SU-DHL-6 (cell line): Measurements from ENCODE around the gene APOD.

ENCODE experiments used
- H2AFZ ChIP-seq: fragments of 200-600 bp; sonication (generic); 2 replicates; pipeline ENCODE4 v1.6.1; 2014; ENCODE audit warnings: low read depth, mild to moderate bottlenecking, moderate library complexity, mixed read lengths, antibody characterized with exemption, low read length; ENCODE audit not compliant: severe bottlenecking
- H3F3A ChIP-seq: fragments of 200-600 bp; shearing (Covaris generic); 2 replicates; pipeline ENCODE4 v1.6.0; 2016; ENCODE audit warnings: antibody characterized with exemption, mild to moderate bottlenecking; ENCODE audit not compliant: insufficient read depth
- H3K27ac ChIP-seq: fragments of 200-600 bp; sonication (generic); 2 replicates; pipeline ENCODE4 v1.5.1; 2016; ENCODE audit warnings: low read depth, mild to moderate bottlenecking, low read length, moderate library complexity, mixed read lengths
- H3K27me3 ChIP-seq: fragments of 200-600 bp; sonication (generic), shearing (Covaris generic); 2 replicates; pipeline ENCODE4 v1.6.0; 2014; ENCODE audit warnings: mild to moderate bottlenecking, low read length
- H3K36me3 ChIP-seq: fragments of 200-600 bp; sonication (generic); 2 replicates; pipeline ENCODE4 v1.6.1; 2014; ENCODE audit warnings: mild to moderate bottlenecking, low read length, mixed read lengths
- H3K4me2 ChIP-seq: fragments of 300-600, 200-600 bp; shearing (Covaris generic), sonication (generic); 2 replicates; pipeline ENCODE4 v1.6.0; 2014; ENCODE audit warnings: low read length, low read depth, mild to moderate bottlenecking; ENCODE audit not compliant: poor library complexity, severe bottlenecking
- H3K4me3 ChIP-seq: fragments of 200-600 bp; sonication (generic); 2 replicates; pipeline ENCODE4 v1.5.1; 2014; ENCODE audit warnings: antibody characterized with exemption, low read length, mild to moderate bottlenecking, mixed read lengths; ENCODE audit not compliant: insufficient read depth, poor library complexity, severe bottlenecking
- H3K79me2 ChIP-seq: fragments of 200-600 bp; sonication (generic); 2 replicates; pipeline ENCODE4 v1.6.1; 2014; ENCODE audit warnings: mild to moderate bottlenecking, low read length, moderate library complexity; ENCODE audit not compliant: insufficient read depth
- H3K9ac ChIP-seq: fragments of 200-600 bp; sonication (generic); 2 replicates; pipeline ENCODE4 v1.7.0; 2014; ENCODE audit warnings: mild to moderate bottlenecking, low read length
- H3K9me2 ChIP-seq: fragments of 200-600 bp; sonication (generic); replicated peaks from 2 replicates; pipeline ENCODE4 v1.6.1; 2014; ENCODE audit warnings: low read length; ENCODE audit not compliant: insufficient read depth
- H3K9me3 ChIP-seq: fragments of 200-600 bp; sonication (generic); 2 replicates; pipeline ENCODE4 v1.6.1; 2014; ENCODE audit warnings: low read length, mixed read lengths; ENCODE audit not compliant: insufficient read depth
- H4K20me1 ChIP-seq: fragments of 200-600 bp; sonication (generic); 2 replicates; pipeline ENCODE4 v1.6.1; 2014; ENCODE audit warnings: low read depth, mild to moderate bottlenecking, antibody characterized with exemption, low read length, moderate library complexity, mixed read lengths
- EZH2phosphoT487 ChIP-seq: fragments of 200-600 bp; sonication (generic), shearing (Covaris generic); conservative IDR thresholded peaks from 2 replicates; pipeline ENCODE4 v1.6.1; 2018; ENCODE audit warnings: mild to moderate bottlenecking, antibody characterized with exemption, low read length, moderate library complexity, mixed read lengths
- TF ChIP-seq, protein P1 (sequence below): fragments of 200-600 bp; sonication (generic); IDR thresholded peaks from one replicate; pipeline ENCODE4 v1.5.1; 2017; ENCODE audit warnings: antibody characterized with exemption, mild to moderate bottlenecking, low read length, moderate library complexity; ENCODE audit not compliant: insufficient read depth, poor library complexity, severe bottlenecking

The APOD gene

DNA sequence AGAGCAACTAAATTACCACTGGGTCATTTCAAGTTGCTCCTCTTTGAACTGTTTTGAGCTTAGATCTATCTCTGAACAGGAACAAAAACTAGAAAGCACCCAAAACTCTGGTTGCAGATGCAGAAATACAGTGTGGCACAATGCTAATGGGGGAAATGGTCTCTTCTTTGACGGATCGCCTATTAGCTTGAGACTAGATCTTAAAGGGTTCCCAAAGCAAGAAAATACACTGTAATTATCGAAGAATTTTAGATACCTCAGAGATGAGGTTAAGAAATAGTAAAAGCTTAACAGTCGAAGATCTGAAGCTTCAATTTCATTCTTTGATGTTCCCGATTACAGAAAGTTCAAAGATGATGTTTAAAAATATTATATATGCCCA is 41.4 kb downstream of the APOD start:
- Histone ChIP-seq H3K4me3 (peak overlapping the region; percentile 86), H4K20me1 (peaks cover 12% of the 10 kb centered on the region; the same call in 1 of the 2 replicates), H3F3A (peaks cover 18% of the 10 kb centered on the region), H2AFZ (peak overlapping the region; percentile 89), H3K36me3 (peaks cover 4% of the 10 kb centered on the region; the same call in 1 of the 2 replicates), H3K79me2 (peaks cover 57% of the 10 kb centered on the region), H3K9me3 (no peaks in the 10 kb centered on the region), H3K27me3 (no peaks in the 10 kb centered on the region), H3K9me2 (no peaks in the 10 kb centered on the region), H3K9ac (peak overlapping the region; percentile 78), H3K27ac (peak overlapping the region; percentile 59), H3K4me2 (peak overlapping the region; percentile 91)
- TF ChIP-seq, protein P1, sequence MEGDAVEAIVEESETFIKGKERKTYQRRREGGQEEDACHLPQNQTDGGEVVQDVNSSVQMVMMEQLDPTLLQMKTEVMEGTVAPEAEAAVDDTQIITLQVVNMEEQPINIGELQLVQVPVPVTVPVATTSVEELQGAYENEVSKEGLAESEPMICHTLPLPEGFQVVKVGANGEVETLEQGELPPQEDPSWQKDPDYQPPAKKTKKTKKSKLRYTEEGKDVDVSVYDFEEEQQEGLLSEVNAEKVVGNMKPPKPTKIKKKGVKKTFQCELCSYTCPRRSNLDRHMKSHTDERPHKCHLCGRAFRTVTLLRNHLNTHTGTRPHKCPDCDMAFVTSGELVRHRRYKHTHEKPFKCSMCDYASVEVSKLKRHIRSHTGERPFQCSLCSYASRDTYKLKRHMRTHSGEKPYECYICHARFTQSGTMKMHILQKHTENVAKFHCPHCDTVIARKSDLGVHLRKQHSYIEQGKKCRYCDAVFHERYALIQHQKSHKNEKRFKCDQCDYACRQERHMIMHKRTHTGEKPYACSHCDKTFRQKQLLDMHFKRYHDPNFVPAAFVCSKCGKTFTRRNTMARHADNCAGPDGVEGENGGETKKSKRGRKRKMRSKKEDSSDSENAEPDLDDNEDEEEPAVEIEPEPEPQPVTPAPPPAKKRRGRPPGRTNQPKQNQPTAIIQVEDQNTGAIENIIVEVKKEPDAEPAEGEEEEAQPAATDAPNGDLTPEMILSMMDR: no peak
- TF ChIP-seq EZH2phosphoT487: no peak

- Histone ChIP-seq H3K27me3 (no peaks in the 10 kb centered on the region), H2AFZ (no peak overlapping the region), H3K4me3 (peak overlapping the region; percentile 86), H3K9me2 (no peaks in the 10 kb centered on the region), H3K9ac (peak overlapping the region; percentile 78), H3K9me3 (no peaks in the 10 kb centered on the region), H3K79me2 (peaks cover 72% of the 10 kb centered on the region), H4K20me1 (peaks cover 12% of the 10 kb centered on the region; the same call in 1 of the 2 replicates), H3K36me3 (peaks cover 4% of the 10 kb centered on the region; the same call in 1 of the 2 replicates), H3K27ac (peak overlapping the region; percentile 48), H3K4me2 (peak overlapping the region; percentile 91), H3F3A (peaks cover 18% of the 10 kb centered on the region)
- TF ChIP-seq EZH2phosphoT487: no peak
- TF ChIP-seq, protein P1: no peak
These were observed 43.2 kb downstream of the APOD start for GRCh38 chr3:195540511-195540910.

- H3K9me3 ChIP-seq: no peaks in the 10 kb centered on the region
- H3K36me3 ChIP-seq: peaks cover 4% of the 10 kb centered on the region; the same call in 1 of the 2 replicates
- TF ChIP-seq EZH2phosphoT487: no peak
- TF ChIP-seq, protein P1: no peak
- peak overlapping the region; percentile 48 for H3K27ac ChIP-seq
- no peaks in the 10 kb centered on the region for H3K9me2 ChIP-seq
- H3F3A ChIP-seq: peaks cover 18% of the 10 kb centered on the region
- H3K4me2 ChIP-seq: peak overlapping the region; percentile 91
- H3K27me3 ChIP-seq: no peaks in the 10 kb centered on the region
- peak overlapping the region; percentile 86 for H3K4me3 ChIP-seq
- peak overlapping the region; percentile 78; the same call in 1 of the 2 replicates for H3K9ac ChIP-seq
- no peak overlapping the region for H2AFZ ChIP-seq
- H3K79me2 ChIP-seq: peaks cover 77% of the 10 kb centered on the region
- H4K20me1 ChIP-seq: peaks cover 12% of the 10 kb centered on the region; the same call in 1 of the 2 replicates
These were observed 43.7 kb downstream of the APOD start for GRCh38 chr3:195540027-195540426.
